OCI-LY3 (cell line): ENCODE data around the gene RECK.
"Not testable (repeated sequence)": the region's sequence is repeated elsewhere in the genome, so short reads cannot be mapped to it uniquely, and the experiment has no call there.

ENCODE experiments used
- H2AFZ ChIP-seq: fragments of 200-600, 300-600 bp; shearing (Covaris generic); 2 replicates; pipeline ENCODE4 v1.6.0; 2014; ENCODE audit warnings: antibody characterized with exemption, low read depth, low read length
- H3K27ac ChIP-seq: fragments of 200-600, 300-600 bp; sonication (generic); 2 replicates; pipeline ENCODE4 v1.5.1; 2014; ENCODE audit warnings: mild to moderate bottlenecking, low read length, moderate library complexity, mixed read lengths
- H3K27me3 ChIP-seq: fragments of 200-600, 300-600 bp; sonication (generic); 2 replicates; pipeline ENCODE4 v1.6.1; 2014; ENCODE audit warnings: low read depth, low read length, mixed read lengths
- H3K36me3 ChIP-seq: fragments of 200-600, 300-600 bp; sonication (generic); replicated peaks from 2 replicates; pipeline ENCODE3; 2014; ENCODE audit warnings: low read depth, low read length, mixed read lengths
- H3K4me1 ChIP-seq: fragments of 300-600, 200-600 bp; sonication (generic); 2 replicates; pipeline ENCODE4 v1.6.1; 2014; ENCODE audit warnings: low read length, mixed read lengths
- H3K4me2 ChIP-seq: fragments of 200-600, 300-600 bp; sonication (generic); 2 replicates; pipeline ENCODE4 v1.6.1; 2014; ENCODE audit warnings: low read length, mixed read lengths
- H3K4me3 ChIP-seq: fragments of 300-600, 200-600 bp; sonication (generic); 2 replicates; pipeline ENCODE4 v1.5.1; 2014; ENCODE audit warnings: antibody characterized with exemption, mild to moderate bottlenecking, low read length, moderate library complexity
- H3K79me2 ChIP-seq: fragments of 300-600, 200-600 bp; shearing (Covaris generic); 2 replicates; pipeline ENCODE4 v1.6.1; 2014; ENCODE audit warnings: mild to moderate bottlenecking, low read length, mixed read lengths
- H3K9ac ChIP-seq: fragments of 300-600, 200-600 bp; shearing (Covaris generic); 2 replicates; pipeline ENCODE4 v1.6.0; 2014; ENCODE audit warnings: mild to moderate bottlenecking, low read length, moderate library complexity
- H3K9me3 ChIP-seq: fragments of 200-600, 300-600 bp; shearing (Covaris generic); 2 replicates; pipeline ENCODE4 v1.6.1; 2014; ENCODE audit warnings: low read length, mixed read lengths; ENCODE audit not compliant: insufficient read depth
- H4K20me1 ChIP-seq: fragments of 200-600, 300-600 bp; sonication (generic); 2 replicates; pipeline ENCODE4 v1.6.1; 2016; ENCODE audit warnings: low read length, mixed read lengths; ENCODE audit not compliant: insufficient read depth
- CTCF ChIP-seq: fragments of 200-600, 300-600 bp; sonication (generic); IDR thresholded peaks from 2 replicates; pipeline ENCODE4 v1.5.1; 2014; ENCODE audit warnings: antibody characterized with exemption, low read length, low read depth
- EZH2phosphoT487 ChIP-seq: fragments of 200-600 bp; shearing (Covaris generic); IDR thresholded peaks from 2 replicates; pipeline ENCODE4 v1.6.1; 2018; ENCODE audit warnings: antibody characterized with exemption, mixed run types, low read depth

RECK gene

GRCh38 chr9:36086442-36086841 is 49.7 kb downstream of the RECK start:
- H3K9me3 ChIP-seq = peaks cover 1% of the 10 kb centered on the region; the same call in 1 of the 2 replicates
- TF ChIP-seq EZH2phosphoT487 (no peak), CTCF (no peak)
- no peak overlapping the region for H2AFZ ChIP-seq
- H4K20me1 ChIP-seq = no peaks in the 10 kb centered on the region
- no peak overlapping the region for H3K27ac ChIP-seq
- H3K4me2 ChIP-seq = no peak overlapping the region
- H3K79me2 ChIP-seq = no peaks in the 10 kb centered on the region
- H3K36me3 ChIP-seq = peaks cover 2% of the 10 kb centered on the region
- no peaks in the 10 kb centered on the region for H3K4me1 ChIP-seq
- H3K9ac ChIP-seq = no peak overlapping the region
- no peak overlapping the region for H3K4me3 ChIP-seq
- H3K27me3 ChIP-seq = no peaks in the 10 kb centered on the region

DNA sequence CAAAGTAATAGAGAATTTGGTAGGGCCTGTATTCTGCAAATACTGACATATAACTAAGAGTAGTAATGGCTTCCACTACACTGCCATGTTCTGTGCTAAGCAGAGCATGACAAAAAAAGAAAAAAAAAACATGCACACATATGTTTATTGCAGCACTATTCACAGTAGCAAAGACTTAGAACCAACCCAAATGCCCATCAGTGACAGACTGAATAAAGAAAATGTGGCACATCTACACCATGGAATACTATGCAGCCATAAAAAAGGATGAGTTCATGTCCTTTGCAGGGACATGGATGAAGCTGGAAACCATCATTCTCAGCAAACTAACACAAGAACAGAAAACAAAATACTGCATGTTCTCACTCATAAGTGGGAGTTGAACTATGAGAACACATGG is 50.3 kb downstream of the RECK start:
- not testable (repeated sequence) for H3K36me3 ChIP-seq, H3K9me3 ChIP-seq, H2AFZ ChIP-seq, H3K4me1 ChIP-seq, H3K27ac ChIP-seq, H3K79me2 ChIP-seq, H3K4me2 ChIP-seq, H4K20me1 ChIP-seq, H3K9ac ChIP-seq, H3K27me3 ChIP-seq, H3K4me3 ChIP-seq

DNA sequence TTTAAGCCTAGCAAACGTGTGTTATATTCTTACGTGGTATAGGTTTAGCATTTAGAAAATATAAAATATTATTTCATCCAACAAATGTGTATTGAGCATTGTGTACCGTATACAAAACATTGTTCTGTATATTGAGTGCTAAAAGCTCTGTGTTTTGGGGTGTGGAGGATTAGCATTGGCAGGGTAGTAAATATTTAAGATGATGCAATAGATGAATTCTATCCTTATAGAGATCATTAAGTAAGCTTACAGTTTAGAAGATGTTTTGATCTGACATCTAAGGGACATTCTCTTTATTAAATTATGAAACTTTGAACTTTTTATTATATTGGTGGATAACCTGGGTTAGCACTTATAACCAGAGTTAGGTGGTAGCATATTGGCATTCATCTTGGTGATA is 51.3 kb downstream of the RECK start:
- Histone ChIP-seq H4K20me1 (no peaks in the 10 kb centered on the region), H2AFZ (no peak overlapping the region), H3K4me3 (no peak overlapping the region), H3K27me3 (no peaks in the 10 kb centered on the region), H3K9ac (no peak overlapping the region), H3K4me2 (no peak overlapping the region), H3K9me3 (peaks cover 8% of the 10 kb centered on the region; the same call in 1 of the 2 replicates), H3K79me2 (no peaks in the 10 kb centered on the region), H3K27ac (no peak overlapping the region), H3K4me1 (peaks cover 9% of the 10 kb centered on the region), H3K36me3 (peaks cover 9% of the 10 kb centered on the region)
- no peak for TF ChIP-seq EZH2phosphoT487
- no peak for TF ChIP-seq CTCF

- Histone ChIP-seq H4K20me1 (no peaks in the 10 kb centered on the region), H2AFZ (no peak overlapping the region), H3K79me2 (no peaks in the 10 kb centered on the region), H3K36me3 (peaks cover 9% of the 10 kb centered on the region), H3K9ac (no peak overlapping the region), H3K27me3 (no peaks in the 10 kb centered on the region), H3K4me3 (no peak overlapping the region), H3K4me1 (peaks cover 11% of the 10 kb centered on the region), H3K9me3 (peaks cover 8% of the 10 kb centered on the region; the same call in 1 of the 2 replicates), H3K4me2 (no peak overlapping the region), H3K27ac (no peak overlapping the region)
- TF ChIP-seq CTCF (no peak), EZH2phosphoT487 (no peak)
These were observed 54.6 kb downstream of the RECK start for GRCh38 chr9:36091026-36091953.
